8988T (cell line): ENCODE results near the gene MAP2.

Experiments used
- DNase-seq: peaks from one replicate; pipeline ENCODE4 v3.0.0; 2011

MAP2 gene

GRCh38 chr2:209534228-209534627, 110.4 kb downstream of the MAP2 start:
- DNase-seq, result no peak

GRCh38 chr2:209536363-209536762, 112.5 kb downstream of the MAP2 start:
- no peak for DNase-seq

GRCh38 chr2:209547726-209548125, 123.9 kb downstream of the MAP2 start:
- no peak for DNase-seq

GRCh38 chr2:209549589-209549988, 125.7 kb downstream of the MAP2 start:
- DNase-seq, result no peak

GRCh38 chr2:209553913-209554312, 130.1 kb downstream of the MAP2 start:
- no peak for DNase-seq

- DNase-seq, result no peak
Observed at GRCh38 chr2:209556354-209556961, 132.6 kb downstream of the MAP2 start.

- DNase-seq, result no peak
Observed at GRCh38 chr2:209560911-209561310, 137.1 kb downstream of the MAP2 start.

- DNase-seq, result no peak
Observed at GRCh38 chr2:209563453-209563852, 139.6 kb downstream of the MAP2 start.

- DNase-seq, result no peak
Observed at GRCh38 chr2:209564816-209565215, 141.0 kb downstream of the MAP2 start.

- no peak for DNase-seq
Observed at GRCh38 chr2:209565896-209566582, 142.2 kb downstream of the MAP2 start.

- no peak for DNase-seq
Observed at GRCh38 chr2:209570194-209570593, 146.3 kb downstream of the MAP2 start.

- DNase-seq, result no peak
Observed at GRCh38 chr2:209574515-209574914, 150.7 kb downstream of the MAP2 start.

GRCh38 chr2:209577376-209578357, 153.8 kb downstream of the MAP2 start:
- DNase-seq, result no peak

- no peak for DNase-seq
Observed at GRCh38 chr2:209578394-209579001, 154.7 kb downstream of the MAP2 start.

GRCh38 chr2:209579230-209579749, 155.4 kb downstream of the MAP2 start:
- DNase-seq, result no peak

- no peak for DNase-seq
Observed at GRCh38 chr2:209581040-209581439, 157.2 kb downstream of the MAP2 start.

GRCh38 chr2:209582281-209582680, 158.4 kb downstream of the MAP2 start:
- DNase-seq, result no peak

GRCh38 chr2:209584472-209584871, 160.6 kb downstream of the MAP2 start:
- DNase-seq, result no peak

GRCh38 chr2:209584915-209585314, 161.1 kb downstream of the MAP2 start:
- no peak for DNase-seq

GRCh38 chr2:209591021-209591420, 167.2 kb downstream of the MAP2 start:
- DNase-seq, result no peak

- DNase-seq, result no peak
Observed at GRCh38 chr2:209592106-209592505, 168.3 kb downstream of the MAP2 start.

- DNase-seq, result no peak
Observed at GRCh38 chr2:209593930-209594329, 170.1 kb downstream of the MAP2 start.

GRCh38 chr2:209596262-209596661, 172.4 kb downstream of the MAP2 start:
- DNase-seq, result no peak
